ENCODE data around the gene TBC1D10B.

The TBC1D10B gene

DNA sequence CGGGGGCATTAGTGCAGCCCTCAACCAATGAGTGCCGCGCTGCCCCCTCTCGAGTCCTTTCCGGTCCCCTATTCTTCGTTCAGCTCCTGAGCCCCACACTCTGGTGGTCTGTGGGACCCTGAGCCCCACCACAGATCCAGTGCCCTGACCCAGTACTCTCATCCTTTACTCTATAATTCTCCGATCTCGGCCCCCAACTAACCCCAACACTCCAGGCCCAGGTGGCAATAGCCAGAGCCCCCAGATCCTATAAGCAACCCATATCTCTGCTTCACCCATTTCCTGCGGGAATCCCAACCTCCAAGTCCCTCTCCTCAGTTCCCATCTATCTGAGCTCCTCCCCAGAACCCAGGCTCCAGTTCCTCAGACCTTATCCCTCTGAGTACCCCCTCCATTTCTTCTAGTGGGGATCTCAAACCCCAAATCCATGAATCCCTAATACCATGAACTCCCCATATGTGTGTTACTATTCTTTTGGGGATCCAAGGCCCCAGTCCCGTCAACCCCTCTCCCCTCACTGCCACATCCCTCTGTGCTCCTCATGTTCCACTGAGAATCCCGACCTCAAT, 1.0 kb upstream of the TBC1D10B start (continued):
- TF ChIP-seq ZBTB44 (tag by site-specific recombination; IDR thresholded peaks at IDR 0.05) = no peak
- TF ChIP-seq ZNF2 (tag by site-specific recombination; IDR thresholded peaks at IDR 0.05) = 0 out of 2 replicates have a peak, but pooled peaks have one; percentile 20
- TF ChIP-seq OSR2 (tag by site-specific recombination; IDR thresholded peaks at IDR 0.05) = no peak
- no peak; the same call in 1 of the 2 replicates for TF ChIP-seq ZNF792 (tag by site-specific recombination; IDR thresholded peaks at IDR 0.05)
- no peak for TF ChIP-seq HOXC10 (CRISPR knock-in tag; IDR thresholded peaks at IDR 0.05)
- TF ChIP-seq YY2 (tag by site-specific recombination; IDR thresholded peaks at IDR 0.05) = no peak
- 0 out of 2 replicates have a peak, but pooled peaks have one; percentile 23 for TF ChIP-seq ZSCAN30 (tag by site-specific recombination; IDR thresholded peaks at IDR 0.05)
- no peak for TF ChIP-seq PRDM6 (tag by site-specific recombination; IDR thresholded peaks at IDR 0.05)
- no peak for TF ChIP-seq ZNF302 (tag by site-specific recombination; IDR thresholded peaks at IDR 0.05; ENCODE audit: low read depth)
- TF ChIP-seq ZNF112 (tag by site-specific recombination; IDR thresholded peaks at IDR 0.05) = no peak
- TF ChIP-seq GLI2 (tag by site-specific recombination; IDR thresholded peaks at IDR 0.05; ENCODE audit: borderline replicate concordance, low read depth) = no peak
- TF ChIP-seq ZNF629 (tag by site-specific recombination; IDR thresholded peaks at IDR 0.05) = 0 out of 2 replicates have a peak, but pooled peaks have one; percentile 29
- no peak for TF ChIP-seq ZNF391 (tag by site-specific recombination; IDR thresholded peaks at IDR 0.05; ENCODE audit: borderline replicate concordance, low read depth)
- TF ChIP-seq ZNF654 (tag by site-specific recombination; IDR thresholded peaks at IDR 0.05; ENCODE audit: low read depth) = no peak; the same call in 1 of the 2 replicates
- no peak for TF ChIP-seq BCL6B (tag by site-specific recombination; IDR thresholded peaks at IDR 0.05)
- 0 out of 2 replicates have a peak, but pooled peaks have one; percentile 54 for TF ChIP-seq ZSCAN23 (tag by site-specific recombination; IDR thresholded peaks at IDR 0.05)
- TF ChIP-seq ZNF639 (tag by site-specific recombination; IDR thresholded peaks at IDR 0.05) = 0 out of 2 replicates have a peak, but pooled peaks have one; percentile 49
- TF ChIP-seq ZNF626 (tag by site-specific recombination; IDR thresholded peaks at IDR 0.05) = no peak
- TF ChIP-seq ZNF26 (tag by site-specific recombination; IDR thresholded peaks at IDR 0.05) = no peak
- TF ChIP-seq, protein P1, sequence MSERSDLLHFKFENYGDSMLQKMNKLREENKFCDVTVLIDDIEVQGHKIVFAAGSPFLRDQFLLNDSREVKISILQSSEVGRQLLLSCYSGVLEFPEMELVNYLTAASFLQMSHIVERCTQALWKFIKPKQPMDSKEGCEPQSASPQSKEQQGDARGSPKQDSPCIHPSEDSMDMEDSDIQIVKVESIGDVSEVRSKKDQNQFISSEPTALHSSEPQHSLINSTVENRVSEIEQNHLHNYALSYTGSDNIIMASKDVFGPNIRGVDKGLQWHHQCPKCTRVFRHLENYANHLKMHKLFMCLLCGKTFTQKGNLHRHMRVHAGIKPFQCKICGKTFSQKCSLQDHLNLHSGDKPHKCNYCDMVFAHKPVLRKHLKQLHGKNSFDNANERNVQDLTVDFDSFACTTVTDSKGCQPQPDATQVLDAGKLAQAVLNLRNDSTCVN (tag by site-specific recombination; optimal IDR thresholded peaks at IDR 0.05) = no peak
- TF ChIP-seq ZNF514 (tag by site-specific recombination; IDR thresholded peaks at IDR 0.05) = no peak
- no peak for TF ChIP-seq OVOL3 (tag by site-specific recombination; IDR thresholded peaks at IDR 0.05)
- peak; percentile 83 for TF ChIP-seq ZBTB17 (tag by site-specific recombination; IDR thresholded peaks at IDR 0.05)
- TF ChIP-seq ZNF433 (tag by site-specific recombination; IDR thresholded peaks at IDR 0.05; ENCODE audit: low read depth) = no peak
- no peak for TF ChIP-seq FEZF1 (tag by site-specific recombination; IDR thresholded peaks at IDR 0.05)
- TF ChIP-seq ZBTB20 (tag by site-specific recombination; IDR thresholded peaks at IDR 0.05) = peak; percentile 51; the same call in 1 of the 2 replicates
- TF ChIP-seq RBAK (tag by site-specific recombination; IDR thresholded peaks at IDR 0.05) = no peak
- TF ChIP-seq ZNF48 (tag by site-specific recombination; IDR thresholded peaks at IDR 0.05) = no peak
- TF ChIP-seq ZSCAN4 (tag by site-specific recombination; IDR thresholded peaks at IDR 0.05) = no peak
- no peak for TF ChIP-seq ZNF707 (tag by site-specific recombination; IDR thresholded peaks at IDR 0.05)
